ENCODE results near the gene CYFIP1.

DNA sequence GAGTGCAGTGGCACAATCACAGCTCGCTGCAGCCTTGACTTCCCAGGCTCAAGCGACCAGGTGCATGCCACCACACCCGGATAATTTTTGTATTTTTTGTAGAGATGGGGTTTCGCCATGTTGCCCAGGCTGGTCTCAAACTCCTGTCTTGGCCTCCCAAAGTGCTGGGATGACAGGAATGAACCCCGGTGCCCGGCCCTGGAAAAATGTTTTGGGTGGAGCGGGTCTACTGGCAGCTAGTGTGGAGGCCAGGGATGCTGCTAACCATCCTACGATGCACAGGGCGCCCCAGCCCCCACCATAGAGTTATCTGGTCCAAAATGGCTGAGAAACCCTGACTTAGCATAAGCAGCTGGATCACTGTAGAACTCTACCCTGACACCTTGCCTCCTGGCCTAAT, 106.3 kb downstream of the CYFIP1 start:
- TF ChIP-seq, protein P1, sequence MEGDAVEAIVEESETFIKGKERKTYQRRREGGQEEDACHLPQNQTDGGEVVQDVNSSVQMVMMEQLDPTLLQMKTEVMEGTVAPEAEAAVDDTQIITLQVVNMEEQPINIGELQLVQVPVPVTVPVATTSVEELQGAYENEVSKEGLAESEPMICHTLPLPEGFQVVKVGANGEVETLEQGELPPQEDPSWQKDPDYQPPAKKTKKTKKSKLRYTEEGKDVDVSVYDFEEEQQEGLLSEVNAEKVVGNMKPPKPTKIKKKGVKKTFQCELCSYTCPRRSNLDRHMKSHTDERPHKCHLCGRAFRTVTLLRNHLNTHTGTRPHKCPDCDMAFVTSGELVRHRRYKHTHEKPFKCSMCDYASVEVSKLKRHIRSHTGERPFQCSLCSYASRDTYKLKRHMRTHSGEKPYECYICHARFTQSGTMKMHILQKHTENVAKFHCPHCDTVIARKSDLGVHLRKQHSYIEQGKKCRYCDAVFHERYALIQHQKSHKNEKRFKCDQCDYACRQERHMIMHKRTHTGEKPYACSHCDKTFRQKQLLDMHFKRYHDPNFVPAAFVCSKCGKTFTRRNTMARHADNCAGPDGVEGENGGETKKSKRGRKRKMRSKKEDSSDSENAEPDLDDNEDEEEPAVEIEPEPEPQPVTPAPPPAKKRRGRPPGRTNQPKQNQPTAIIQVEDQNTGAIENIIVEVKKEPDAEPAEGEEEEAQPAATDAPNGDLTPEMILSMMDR (conservative IDR thresholded peaks at IDR 0.05; ENCODE audit: low read depth, low read length), result no peak
- TF ChIP-seq EZH2 (IDR thresholded peaks at IDR 0.05; ENCODE audit: borderline replicate concordance, low read depth, low read length, poor library complexity, severe bottlenecking), result no peak
